Adrenal gland (tissue), 5 donors: ENCODE measurements around the gene CFAP73.

Source experiments
- CTCF ChIP-seq, 6 experiments: fragments of 450-650 bp in 4 of 6; fragments of 200-600 bp in 2 of 6; sonication (generic) in 1 of 6; IDR thresholded peaks; 1 replicate in 5 of 6; 2 replicates in 1 of 6; pipeline versions ENCODE4 v1.5.1 to v1.8.0; 2016 to 2021; ENCODE audit warnings: antibody characterized with exemption in 6 of 6, mild to moderate bottlenecking in 2 of 6, moderate library complexity in 1 of 6
- POLR2A ChIP-seq, 2 donors: fragments of 450-650 bp; IDR thresholded peaks; one replicate each; pipeline ENCODE4 v1.6.1; 2017; ENCODE audit warnings: antibody characterized with exemption in 2 of 2, mild to moderate bottlenecking in 2 of 2, moderate library complexity in 1 of 2
- donor health status: DM: no; HTN: no; CAD: no.

DNA sequence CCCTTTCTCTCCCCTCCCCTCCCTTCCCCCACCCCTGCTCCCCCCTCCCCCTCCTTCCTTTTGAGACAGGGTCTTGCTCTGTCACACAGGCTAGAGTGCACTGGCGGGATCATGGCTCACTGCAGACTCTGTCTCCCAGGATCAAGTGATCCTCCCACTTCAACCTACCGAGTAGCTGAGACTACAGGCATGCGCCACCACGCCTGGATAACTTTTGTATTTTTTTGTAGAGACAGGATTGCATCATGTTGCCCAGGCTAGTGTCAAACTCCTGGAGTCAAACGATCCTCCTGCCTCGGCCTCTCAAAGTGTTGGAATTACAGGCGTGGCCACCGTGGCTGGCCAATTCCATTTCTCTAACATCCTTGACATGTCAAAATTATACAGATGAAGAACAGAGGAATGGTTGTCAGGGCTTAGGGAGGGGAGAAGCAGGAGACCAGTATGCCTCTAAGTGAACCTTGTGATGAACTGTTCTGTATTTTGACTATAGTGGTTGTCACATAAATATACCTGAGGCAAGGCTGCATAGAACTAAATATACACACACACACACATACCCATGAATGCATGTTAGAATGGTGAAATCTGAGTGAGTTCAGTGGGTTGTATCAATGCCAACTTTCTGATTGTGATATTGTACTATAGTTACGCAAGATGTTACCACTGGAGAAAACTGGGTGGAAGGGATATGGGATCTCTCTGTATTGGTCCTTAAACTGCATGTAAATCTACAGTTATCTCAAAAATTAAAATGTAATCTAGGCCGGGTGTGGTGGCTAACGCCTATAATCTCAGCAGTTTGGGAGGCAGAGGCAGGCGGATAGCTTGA lies 3.6 kb upstream of the CFAP73 start:
- no peak for TF ChIP-seq CTCF (IDR thresholded peaks at IDR 0.05)
- no peak for TF ChIP-seq POLR2A (IDR thresholded peaks at IDR 0.05)
